Mesodermal cell (in vitro differentiated cells): ENCODE measurements around the gene SNX1.

Experiments used
- H3K27ac ChIP-seq: 2 replicates; pipeline ENCODE4 v1.7.0; 2013; ENCODE audit warnings: mild to moderate bottlenecking, low read depth, low read length, moderate library complexity; ENCODE audit not compliant: severe bottlenecking
- H3K36me3 ChIP-seq: 2 replicates; pipeline ENCODE4 v1.7.1; 2013; ENCODE audit warnings: mild to moderate bottlenecking, low read length, moderate library complexity; ENCODE audit not compliant: control insufficient read depth, insufficient read depth
- H3K4me1 ChIP-seq: one replicate; pipeline ENCODE4 v1.7.1; 2013; ENCODE audit warnings: mild to moderate bottlenecking, low read length; ENCODE audit not compliant: insufficient read depth, control insufficient read depth, poor library complexity, severe bottlenecking
- H3K4me3 ChIP-seq: 2 replicates; pipeline ENCODE4 v1.7.0; 2013; ENCODE audit warnings: low read length, control low read depth, mild to moderate bottlenecking; ENCODE audit not compliant: insufficient read depth, poor library complexity, severe bottlenecking; ENCODE audit errors: extremely low read depth
- H3K9me3 ChIP-seq: 2 replicates; pipeline ENCODE4 v1.7.1; 2013; ENCODE audit warnings: mild to moderate bottlenecking, low read length, moderate library complexity; ENCODE audit not compliant: control insufficient read depth
- WGBS, 2 experiments: methylation state at CpG; one replicate each; pipeline ENCODE4 v1.1.5; 2013; ENCODE audit warnings: missing lambda C conversion rate in 2 of 2; ENCODE audit not compliant: insufficient coverage in 2 of 2; 5-methylcytosine and 5-hydroxymethylcytosine counted together

Gene SNX1

DNA sequence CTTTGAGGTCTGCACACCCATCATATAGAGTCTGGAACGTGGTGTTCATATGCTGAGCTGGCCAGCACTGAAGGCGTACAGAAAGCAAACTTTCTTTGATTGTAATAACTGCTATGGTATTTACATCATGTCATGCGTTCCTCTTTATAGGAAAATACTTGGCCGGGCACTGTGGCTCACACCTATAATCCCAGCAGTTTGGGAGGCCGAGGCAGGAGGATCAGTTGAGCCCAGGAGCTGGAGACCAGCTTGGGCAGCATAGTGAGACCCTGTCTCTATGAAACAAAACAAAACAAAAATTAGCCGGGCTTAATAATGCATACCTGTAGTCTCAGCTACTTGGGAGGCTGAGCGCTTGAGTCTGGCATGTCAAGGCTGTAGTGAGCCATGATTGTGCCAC lies 52.4 kb downstream of the SNX1 start:
- Histone ChIP-seq H3K27ac (no peak overlapping the region), H3K4me1 (peaks cover 6% of the 10 kb centered on the region), H3K36me3 (peaks cover 12% of the 10 kb centered on the region), H3K4me3 (no peak overlapping the region), H3K9me3 (no peaks in the 10 kb centered on the region)
- WGBS, 2 experiments = 97 to 98% methylated on average over 5 of the region's 7 CpGs

DNA sequence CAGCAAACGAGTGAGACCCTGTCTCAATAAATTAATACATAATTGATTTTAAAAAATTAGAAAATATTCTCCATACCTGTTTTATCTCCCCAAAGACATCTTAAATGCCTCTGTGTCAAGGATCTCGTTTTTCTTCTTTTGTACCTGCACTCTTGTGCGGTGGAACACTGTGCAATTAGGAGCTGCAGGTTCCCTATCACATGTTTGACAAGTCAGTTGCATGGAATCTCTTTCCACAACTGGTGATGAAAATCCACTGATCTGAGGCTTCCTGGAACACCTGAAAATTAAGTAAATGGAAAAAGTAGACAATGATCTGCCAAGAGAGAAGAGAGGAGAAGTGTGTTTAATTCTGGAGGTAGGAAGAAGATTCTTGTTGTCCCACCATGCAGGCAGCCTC lies 52.8 kb downstream of the SNX1 start:
- no peak overlapping the region for H3K4me3 ChIP-seq
- H3K36me3 ChIP-seq = peaks cover 8% of the 10 kb centered on the region
- peaks cover 9% of the 10 kb centered on the region for H3K4me1 ChIP-seq
- no peak overlapping the region for H3K27ac ChIP-seq
- WGBS, 2 experiments = 88 to 92% methylated on average over 2 of the region's 3 CpGs
- H3K9me3 ChIP-seq = no peaks in the 10 kb centered on the region

DNA sequence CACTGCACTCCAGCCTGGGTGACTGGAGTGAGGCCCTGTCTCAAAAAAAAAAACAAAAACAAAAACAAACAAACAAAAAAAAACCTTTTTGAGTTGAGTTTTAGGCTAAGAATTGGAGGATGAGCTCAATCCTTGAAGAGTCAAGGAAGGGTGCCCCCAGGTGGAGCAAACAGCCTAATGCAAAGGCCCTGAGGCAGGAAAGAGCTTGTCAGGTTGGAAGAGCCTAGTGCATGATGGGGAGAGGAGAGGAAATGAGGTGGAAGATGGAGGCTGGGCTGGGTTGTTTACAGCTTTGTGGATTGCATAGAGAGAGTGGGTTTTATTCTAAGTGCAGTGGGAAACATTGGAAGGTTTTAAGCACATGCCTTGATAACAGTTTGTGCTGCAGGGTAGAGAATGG lies 53.6 kb downstream of the SNX1 start:
- Histone ChIP-seq H3K9me3 (no peaks in the 10 kb centered on the region), H3K4me3 (no peak overlapping the region), H3K4me1 (peaks cover 9% of the 10 kb centered on the region), H3K36me3 (peaks cover 5% of the 10 kb centered on the region), H3K27ac (no peak overlapping the region)

DNA sequence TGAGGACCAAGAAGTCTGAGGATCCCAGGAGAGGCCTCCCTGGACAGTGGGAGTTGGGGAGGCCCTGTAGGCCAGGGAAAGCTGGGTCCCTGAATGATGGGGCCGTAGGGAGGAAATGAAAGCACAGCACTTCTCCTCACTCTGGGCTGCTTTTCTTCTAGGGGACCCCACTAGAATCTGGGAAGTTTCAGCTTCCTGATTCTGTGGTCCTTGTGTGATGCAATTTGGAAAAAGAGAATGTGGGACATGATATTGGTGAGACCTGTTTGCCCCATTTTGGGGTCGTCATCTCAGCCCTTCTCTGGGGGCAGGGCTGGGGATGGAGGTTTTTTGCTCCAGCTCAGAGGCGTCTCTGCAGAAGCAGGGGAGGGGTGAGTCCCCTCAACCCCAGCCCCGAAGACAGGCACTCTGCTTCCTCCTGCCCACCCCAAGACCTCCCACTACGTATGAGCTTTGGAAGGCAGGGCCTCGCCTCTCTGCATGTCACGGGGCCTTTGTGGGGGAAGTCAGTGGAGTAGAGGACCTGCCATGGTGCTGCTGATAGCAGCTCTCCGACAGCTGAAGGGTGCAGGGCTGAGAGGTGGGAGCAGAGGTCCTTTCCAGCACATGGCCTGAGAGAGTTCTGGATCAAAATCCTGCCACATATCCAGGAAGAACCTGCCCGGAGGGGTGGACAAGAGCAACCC lies 54.3 kb downstream of the SNX1 start:
- Histone ChIP-seq H3K36me3 (peaks cover 2% of the 10 kb centered on the region), H3K4me1 (peaks cover 9% of the 10 kb centered on the region), H3K4me3 (no peak overlapping the region), H3K9me3 (no peaks in the 10 kb centered on the region), H3K27ac (no peak overlapping the region)
- 88 to 93% methylated on average over 4 to 6 of the region's 9 CpGs for WGBS, 2 experiments

DNA sequence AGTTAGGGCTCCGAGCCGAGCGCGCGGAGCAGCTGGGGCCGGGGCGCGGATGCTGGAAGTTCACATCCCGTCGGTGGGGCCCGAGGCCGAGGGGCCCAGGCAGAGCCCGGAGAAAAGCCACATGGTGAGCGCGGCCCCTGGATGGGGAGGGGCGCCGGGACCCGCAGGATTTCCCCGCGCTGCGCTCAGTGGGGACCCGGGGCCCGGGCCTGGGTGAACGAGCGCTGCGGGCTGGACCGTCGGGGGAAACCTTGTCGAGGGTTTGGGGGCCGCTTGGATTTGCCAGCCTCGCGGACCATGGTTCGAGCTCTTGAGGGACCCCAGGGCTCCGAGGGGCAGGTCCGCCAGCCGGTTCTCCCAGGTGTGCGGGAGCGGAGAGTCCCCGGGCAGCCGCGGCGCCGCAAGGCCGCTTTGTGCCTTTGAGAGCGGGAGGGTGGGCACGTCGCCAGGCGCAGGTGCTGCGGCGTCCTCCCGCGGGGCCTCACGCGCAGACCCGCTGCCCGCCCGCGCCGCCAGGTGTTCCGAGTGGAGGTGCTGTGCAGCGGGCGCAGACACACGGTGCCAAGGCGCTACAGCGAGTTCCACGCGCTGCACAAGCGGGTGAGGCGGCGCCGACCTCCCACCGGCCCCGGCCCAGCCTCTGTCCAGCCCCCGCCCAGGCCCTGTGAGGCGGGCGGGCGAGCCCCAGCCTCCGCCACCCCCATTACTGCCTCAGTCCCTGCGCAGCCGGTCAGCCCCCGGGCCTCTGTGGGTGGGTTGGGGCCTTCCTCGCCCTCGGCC lies 56.1 kb downstream of the SNX1 start, which contains the start of gene SNX22:
TSS of gene SNX22 (plus strand) at position 5 of the 780 bp plus-strand sequence. CDS start at position 50, 45 bp downstream.
- Histone ChIP-seq H3K4me1 (peaks cover 9% of the 10 kb centered on the region), H3K9me3 (no peaks in the 10 kb centered on the region), H3K36me3 (peaks cover 21% of the 10 kb centered on the region), H3K4me3 (peak within 1 kb of the TSS; percentile 48), H3K27ac (no peak within 1 kb of the TSS)
- 1 to 2% methylated on average over 69 to 75 of the region's 83 CpGs for WGBS, 2 experiments

DNA sequence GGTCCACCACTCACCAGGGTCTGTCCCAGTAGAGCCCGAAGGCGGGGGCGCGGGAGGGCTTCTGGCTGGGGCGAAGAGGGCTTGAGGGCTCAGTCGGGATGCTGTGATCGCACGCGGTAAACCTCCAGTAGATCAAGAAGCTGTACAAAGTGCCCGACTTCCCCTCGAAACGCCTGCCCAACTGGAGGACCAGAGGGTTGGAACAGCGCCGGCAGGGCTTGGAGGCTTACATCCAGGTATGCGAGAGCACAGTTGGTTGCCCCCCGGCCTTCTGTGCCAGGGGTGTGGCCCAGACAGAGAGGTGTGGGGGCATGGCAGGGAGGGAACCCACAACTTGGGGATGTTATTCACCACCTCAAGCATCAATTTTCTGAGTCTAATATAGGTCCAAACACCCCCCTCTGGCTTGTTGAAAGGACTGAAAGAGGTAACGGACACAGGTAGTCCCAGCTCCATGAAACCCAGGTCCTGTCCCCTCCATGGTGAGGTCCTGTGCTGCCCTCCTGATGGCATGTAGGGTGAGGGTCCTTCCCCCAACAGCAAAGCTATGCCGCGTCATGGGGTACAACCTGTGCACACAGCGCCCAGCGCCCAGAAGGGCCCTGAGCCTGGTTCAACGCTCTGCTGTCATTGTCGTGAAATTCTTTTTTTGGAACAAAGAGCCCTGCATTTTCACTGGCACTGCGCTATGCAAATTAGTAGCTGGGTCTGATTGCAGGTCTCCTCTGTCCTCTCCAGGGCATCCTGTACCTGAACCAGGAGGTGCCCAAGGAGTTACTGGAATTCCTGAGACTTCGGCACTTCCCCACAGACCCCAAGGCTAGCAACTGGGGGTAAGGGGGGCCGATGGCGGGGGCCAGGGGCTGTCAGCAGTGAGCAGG lies 57.0 kb downstream of the SNX1 start:
- H3K27ac ChIP-seq = no peak overlapping the region
- 39 to 48% methylated on average over 22 to 25 of the region's 27 CpGs for WGBS, 2 experiments
- no peaks in the 10 kb centered on the region for H3K9me3 ChIP-seq
- H3K36me3 ChIP-seq = peaks cover 29% of the 10 kb centered on the region
- H3K4me3 ChIP-seq = peak overlapping the region; percentile 48
- peaks cover 9% of the 10 kb centered on the region for H3K4me1 ChIP-seq

DNA sequence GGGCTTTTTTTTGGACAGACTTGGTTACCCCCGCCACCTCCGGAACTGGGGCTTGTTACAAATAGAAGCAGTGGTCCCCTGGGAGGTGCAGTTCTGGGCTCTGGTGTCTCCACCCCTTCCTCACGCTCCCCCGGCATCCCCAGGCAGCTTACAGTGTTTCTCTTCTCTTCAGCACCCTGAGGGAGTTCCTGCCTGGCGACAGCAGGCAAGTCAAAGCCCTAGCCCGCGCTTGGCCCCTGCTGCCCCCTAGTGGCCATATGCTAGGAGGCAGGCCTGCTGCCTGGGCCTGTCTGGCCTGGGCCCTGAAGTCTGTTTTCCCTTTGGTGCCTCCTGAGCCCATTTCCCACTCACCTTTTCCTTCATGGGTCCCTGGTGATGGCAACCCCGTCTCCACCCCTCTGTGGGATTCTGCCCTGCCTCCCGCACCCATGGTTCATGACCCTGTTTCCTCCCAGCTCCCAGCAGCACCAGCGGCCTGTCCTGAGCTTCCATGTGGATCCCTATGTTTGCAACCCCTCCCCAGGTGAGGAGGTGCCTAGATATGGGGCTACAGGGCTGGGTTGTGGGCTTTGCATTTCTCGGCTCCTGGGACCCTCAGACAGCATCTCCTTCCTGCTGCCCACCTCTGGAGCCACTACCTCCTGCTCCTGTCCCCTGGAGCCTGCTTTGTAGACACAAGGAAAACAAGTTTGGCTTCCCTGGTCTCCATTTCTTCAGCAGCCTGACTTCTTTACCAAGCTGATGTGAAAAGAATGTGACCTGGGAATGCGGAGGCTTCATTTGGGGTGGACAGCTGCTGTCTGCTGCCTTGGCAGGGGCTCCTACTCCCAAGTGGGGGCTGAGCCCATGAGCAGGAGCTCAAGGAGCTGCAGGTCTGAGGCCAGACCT lies 57.9 kb downstream of the SNX1 start:
- Histone ChIP-seq H3K36me3 (peaks cover 39% of the 10 kb centered on the region), H3K4me3 (no peak overlapping the region), H3K4me1 (peaks cover 9% of the 10 kb centered on the region), H3K27ac (peak overlapping the region; percentile 37), H3K9me3 (no peaks in the 10 kb centered on the region)
- WGBS, 2 experiments = 27 to 36% methylated on average over 9 to 10 of the region's 12 CpGs

DNA sequence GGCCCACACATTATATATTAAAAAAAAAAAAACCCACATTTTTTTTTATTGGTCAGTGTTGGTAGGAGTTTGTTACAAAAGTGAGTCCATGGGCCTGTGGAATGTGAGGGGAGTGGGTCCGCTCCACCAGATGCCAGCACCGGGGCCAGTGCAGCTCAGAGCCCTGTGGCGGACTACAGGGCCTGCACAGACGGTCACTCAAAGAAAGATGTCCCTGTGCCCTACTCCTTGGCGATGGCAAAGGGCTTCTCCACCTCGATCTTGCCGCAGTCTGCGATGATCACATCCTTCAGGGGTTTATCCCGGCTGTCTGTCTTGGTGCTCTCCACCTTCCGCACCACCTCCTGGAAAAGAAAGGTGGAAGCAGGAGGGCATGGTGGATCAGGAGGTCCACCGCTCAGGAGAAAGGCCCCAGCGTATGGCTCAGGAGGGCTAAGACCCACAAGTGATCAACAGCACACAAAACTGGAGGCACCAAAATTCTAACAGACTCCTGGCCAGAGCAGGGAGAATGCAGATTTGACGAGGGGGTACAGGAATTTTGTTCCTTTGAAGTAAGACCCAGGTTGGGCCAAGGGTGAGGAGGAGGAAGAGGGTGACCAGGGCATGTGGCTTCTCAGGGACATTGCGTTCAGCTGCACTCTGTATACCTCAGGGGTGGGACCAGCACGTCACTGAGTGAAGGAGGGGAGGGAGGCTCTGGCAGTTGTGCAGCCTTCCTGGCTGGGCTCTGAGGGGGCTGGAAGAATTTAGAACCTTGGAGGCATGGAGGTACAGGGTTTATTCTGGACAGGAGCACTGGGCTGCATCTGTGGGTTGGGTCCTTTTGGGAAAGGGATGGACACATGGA lies 60.2 kb downstream of the SNX1 start:
- H3K4me1 ChIP-seq = peaks cover 17% of the 10 kb centered on the region
- no peaks in the 10 kb centered on the region for H3K9me3 ChIP-seq
- H3K27ac ChIP-seq = no peak overlapping the region
- H3K4me3 ChIP-seq = no peak overlapping the region
- peaks cover 62% of the 10 kb centered on the region for H3K36me3 ChIP-seq
- 97% methylated on average over 13 of the region's 15 CpGs for WGBS, 2 experiments

DNA sequence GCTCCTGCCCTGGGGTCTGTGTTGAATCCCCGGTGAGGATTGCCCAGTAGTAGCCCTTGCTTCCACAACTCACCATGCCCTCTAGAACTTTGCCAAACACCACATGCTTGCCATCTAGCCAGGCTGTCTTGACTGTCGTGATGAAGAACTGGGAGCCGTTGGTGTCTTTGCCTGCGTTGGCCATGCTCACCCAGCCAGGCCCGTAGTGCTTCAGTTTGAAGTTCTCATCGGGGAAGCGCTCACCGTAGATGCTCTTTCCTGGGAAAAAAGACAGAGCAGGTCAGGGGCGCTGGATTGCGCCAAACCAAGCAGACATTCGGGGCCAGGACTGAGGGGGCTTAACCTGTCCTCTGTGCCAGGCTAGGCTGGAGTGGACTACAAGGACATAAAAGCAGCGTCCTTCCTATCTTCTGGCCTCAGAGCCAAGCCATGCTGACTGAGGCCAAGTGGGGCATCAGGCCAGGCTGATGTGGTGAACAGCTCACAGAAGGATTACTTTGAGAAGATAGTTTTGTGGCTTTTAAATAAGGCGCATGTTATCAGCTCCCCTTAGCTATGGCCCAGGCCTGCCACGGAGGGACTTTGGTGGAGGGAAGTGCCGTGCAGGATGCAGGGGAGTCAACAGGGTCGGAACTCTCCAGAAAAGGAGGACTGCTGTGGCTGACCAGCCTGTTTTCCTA lies 61.0 kb downstream of the SNX1 start:
- H3K4me3 ChIP-seq = no peak overlapping the region
- H3K4me1 ChIP-seq = peaks cover 21% of the 10 kb centered on the region
- peaks cover 69% of the 10 kb centered on the region for H3K36me3 ChIP-seq
- 95 to 97% methylated on average over 16 of the region's 16 CpGs for WGBS, 2 experiments
- no peaks in the 10 kb centered on the region for H3K9me3 ChIP-seq
- H3K27ac ChIP-seq = no peak overlapping the region
